ENCODE data around the gene RAG2.

The RAG2 gene

DNA sequence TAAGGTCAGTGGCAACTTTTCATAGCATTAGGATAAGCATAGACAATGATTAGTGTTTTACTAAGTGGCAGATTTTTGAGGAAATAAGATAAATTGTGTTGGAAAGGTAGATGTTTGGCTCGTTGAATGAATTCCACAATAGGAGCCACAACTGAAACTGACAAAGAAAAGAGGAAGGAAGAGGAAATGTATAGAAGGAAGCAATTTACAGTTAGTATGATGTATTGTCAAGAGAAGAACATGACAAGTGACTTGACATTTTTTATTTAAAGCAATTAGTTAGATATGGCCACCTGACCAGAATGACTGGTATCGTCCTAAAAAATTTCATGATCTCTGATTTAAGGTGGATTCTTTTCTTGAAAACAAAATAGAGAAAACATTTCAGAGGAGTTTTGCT is 3.1 kb upstream of the RAG2 start:
- H3K27ac ChIP-seq: no peak overlapping the region
- H3K4me3 ChIP-seq: no peak overlapping the region
- no peak for DNase-seq (ENCODE audit: low spot score)
- TF ChIP-seq, protein P1, sequence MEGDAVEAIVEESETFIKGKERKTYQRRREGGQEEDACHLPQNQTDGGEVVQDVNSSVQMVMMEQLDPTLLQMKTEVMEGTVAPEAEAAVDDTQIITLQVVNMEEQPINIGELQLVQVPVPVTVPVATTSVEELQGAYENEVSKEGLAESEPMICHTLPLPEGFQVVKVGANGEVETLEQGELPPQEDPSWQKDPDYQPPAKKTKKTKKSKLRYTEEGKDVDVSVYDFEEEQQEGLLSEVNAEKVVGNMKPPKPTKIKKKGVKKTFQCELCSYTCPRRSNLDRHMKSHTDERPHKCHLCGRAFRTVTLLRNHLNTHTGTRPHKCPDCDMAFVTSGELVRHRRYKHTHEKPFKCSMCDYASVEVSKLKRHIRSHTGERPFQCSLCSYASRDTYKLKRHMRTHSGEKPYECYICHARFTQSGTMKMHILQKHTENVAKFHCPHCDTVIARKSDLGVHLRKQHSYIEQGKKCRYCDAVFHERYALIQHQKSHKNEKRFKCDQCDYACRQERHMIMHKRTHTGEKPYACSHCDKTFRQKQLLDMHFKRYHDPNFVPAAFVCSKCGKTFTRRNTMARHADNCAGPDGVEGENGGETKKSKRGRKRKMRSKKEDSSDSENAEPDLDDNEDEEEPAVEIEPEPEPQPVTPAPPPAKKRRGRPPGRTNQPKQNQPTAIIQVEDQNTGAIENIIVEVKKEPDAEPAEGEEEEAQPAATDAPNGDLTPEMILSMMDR (IDR thresholded peaks at IDR 0.05): no peak

DNA sequence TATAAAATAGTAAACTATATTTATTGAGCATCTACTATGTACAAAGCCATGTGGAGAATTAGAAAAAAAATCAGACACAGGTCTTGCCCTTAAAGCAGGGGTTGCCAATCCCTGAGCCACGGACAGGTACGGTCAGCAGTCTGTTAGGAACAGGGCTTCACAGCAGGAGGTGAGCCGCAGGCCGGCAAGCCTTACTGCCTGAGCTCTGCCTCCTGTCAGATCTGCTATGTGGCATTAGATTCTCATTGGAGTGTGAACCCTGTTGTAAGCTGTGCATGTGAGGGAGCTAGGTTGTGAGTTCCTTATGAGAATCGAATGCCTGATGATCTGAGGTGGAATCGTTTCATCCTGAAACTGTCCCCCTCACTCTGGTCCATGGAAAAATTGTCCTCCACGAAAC is 2.1 kb upstream of the RAG2 start:
- no peak for DNase-seq (ENCODE audit: low spot score)
- no peak overlapping the region for H3K27ac ChIP-seq
- H3K4me3 ChIP-seq: no peak overlapping the region
- TF ChIP-seq, protein P1 (IDR thresholded peaks at IDR 0.05): no peak

DNA sequence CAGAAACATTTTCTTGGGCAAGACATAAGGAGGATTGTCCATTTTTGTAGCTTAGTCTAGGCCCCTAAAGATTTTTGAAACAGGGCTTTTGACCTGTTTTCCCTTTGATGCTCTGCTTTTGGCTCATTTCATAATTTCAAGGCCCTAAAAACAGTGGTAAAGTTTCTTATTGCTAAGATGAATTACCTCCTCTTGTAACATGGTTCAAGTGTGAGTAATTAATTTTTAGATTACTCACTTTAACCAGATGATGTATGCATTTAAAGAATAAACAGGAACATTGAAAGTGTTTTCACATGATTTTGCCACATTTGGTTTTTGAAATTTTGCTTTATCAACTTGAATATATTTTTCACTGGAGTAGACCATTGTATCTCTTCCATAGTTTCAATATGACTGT is 1.2 kb downstream of the RAG2 start:
- DNase-seq (ENCODE audit: low spot score): no peak
- TF ChIP-seq, protein P1 (IDR thresholded peaks at IDR 0.05): no peak
- Histone ChIP-seq H3K4me3 (no peak overlapping the region), H3K27ac (no peak overlapping the region)

DNA sequence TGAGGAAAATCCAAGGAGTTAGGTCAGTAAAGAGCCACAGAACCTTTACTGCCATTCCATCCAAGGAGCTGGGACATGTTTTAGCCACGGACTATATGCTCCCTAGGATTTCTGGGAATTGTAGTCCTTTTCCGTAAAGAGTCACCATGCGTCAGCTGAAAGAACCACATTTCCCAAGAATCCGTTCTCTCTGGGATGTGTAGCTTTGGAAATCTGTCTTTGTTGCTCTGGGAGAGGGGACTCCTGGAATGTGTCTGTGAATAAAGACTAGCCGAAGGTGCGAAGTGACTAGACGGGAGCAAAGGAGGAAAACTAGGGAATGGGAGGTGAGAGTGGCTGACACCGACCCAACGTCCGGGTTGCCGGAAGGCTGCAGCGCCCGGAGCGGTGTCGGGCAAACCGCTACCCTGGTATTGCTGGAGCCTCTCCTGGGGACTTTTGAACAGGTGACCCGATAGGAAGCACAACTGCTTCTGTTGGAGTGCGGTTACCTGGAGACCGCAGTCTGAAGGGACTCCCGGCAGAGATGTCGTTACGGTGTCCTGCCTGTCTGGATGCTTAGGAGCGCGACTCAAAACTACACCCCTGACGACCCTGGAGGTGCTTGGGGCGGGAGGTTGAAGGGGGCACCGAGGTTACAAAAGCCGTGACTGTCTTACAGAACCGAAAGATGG is 3.6 kb downstream of the RAG2 start, which contains the start of gene IFTAP:
TSS of gene IFTAP (plus strand) at position 187 of the 674 bp plus-strand sequence. CDS start 15,602 bp downstream, outside the sequence.
- DNase-seq (ENCODE audit: low spot score): peak; percentile 76
- TF ChIP-seq, protein P1 (IDR thresholded peaks at IDR 0.05): no peak
- peak within 1 kb of the TSS; percentile 22 to 68 for H3K27ac ChIP-seq
- H3K4me3 ChIP-seq: peak within 1 kb of the TSS; percentile 84

DNA sequence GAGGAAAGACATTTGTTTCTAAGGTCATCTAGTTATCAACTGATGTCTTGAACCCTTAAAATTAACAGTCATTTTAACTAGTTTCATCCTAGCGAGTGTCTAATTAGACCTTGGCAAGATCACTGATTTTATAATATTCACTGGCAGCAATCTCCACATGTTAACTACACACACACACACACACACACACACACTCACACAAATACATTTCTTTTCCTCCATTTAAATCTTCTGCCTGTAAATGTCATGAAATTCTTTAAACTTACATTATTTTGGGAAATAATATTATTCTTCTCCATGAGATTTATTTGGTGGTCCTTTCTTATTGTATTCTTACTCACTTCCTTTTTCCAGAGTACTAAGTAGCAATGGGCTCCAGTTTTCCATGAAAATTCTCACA is 6.6 kb downstream of the RAG2 start:
- no peak for DNase-seq (ENCODE audit: low spot score)
- Histone ChIP-seq H3K27ac (no peak overlapping the region), H3K4me3 (no peak overlapping the region)
- TF ChIP-seq, protein P1 (IDR thresholded peaks at IDR 0.05): no peak

DNA sequence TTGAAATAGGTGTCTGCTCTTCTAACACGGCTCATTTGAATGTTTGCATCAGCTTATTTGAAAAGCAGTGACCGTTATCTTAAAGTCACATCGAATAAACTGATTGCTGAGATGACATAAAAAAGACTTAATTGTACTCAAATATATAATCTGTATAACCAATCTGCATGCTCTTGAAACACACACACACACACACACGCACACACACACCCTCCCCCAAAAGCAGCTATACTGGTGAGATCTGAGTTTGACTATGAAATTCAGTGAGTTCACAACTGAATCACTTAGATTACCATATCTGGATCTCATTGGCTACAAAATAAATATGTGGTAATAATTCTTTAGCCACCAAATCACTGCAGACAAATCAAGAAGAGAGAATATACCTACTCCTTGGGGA is 7.5 kb downstream of the RAG2 start:
- H3K27ac ChIP-seq: no peak overlapping the region
- H3K4me3 ChIP-seq: no peak overlapping the region
- TF ChIP-seq, protein P1 (IDR thresholded peaks at IDR 0.05): no peak
- no peak for DNase-seq (ENCODE audit: low spot score)

DNA sequence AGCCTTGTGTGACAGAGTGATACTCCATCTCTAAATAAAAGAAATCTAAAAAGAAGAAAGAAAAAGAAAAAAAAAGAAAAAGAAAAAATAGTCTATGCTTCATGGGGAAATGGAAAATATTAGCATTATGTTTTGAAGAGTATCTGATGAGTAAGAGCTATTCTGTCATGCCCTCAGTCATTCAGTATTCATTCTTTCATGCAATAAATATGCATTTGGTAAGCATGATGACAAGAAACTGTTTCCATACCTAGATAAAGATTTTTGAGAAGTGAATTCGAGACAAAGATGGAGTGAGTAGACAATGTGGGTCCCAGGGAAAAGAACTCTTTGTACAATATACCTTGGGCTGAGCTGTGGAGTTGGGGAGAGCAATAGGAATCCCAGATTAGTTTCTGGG is 9.9 kb downstream of the RAG2 start:
- TF ChIP-seq, protein P1 (IDR thresholded peaks at IDR 0.05): no peak
- no peak overlapping the region for H3K4me3 ChIP-seq
- DNase-seq (ENCODE audit: low spot score): no peak
- H3K27ac ChIP-seq: no peak overlapping the region
